H1 (cell line): ENCODE data around the gene NSL1. TPM values are rescaled to one million over a fixed set of nuclear protein-coding genes. Genes with fewer than 3 reads are reported as not detected.

Experiments used
- CTCF ChIA-PET: fragments of 300-600 bp; sonication (Branson Sonifier 250); formaldehyde crosslinking; loops from one replicate; lab custom pipeline; 2021; ENCODE audit not compliant: partially characterized antibody; lab: Charles Lee
- POLR2A ChIA-PET: fragments of 300-600 bp; sonication (Branson Sonifier 250); formaldehyde crosslinking; loops from one replicate; lab custom pipeline; 2021; ENCODE audit warnings: inconsistent platforms; ENCODE audit not compliant: partially characterized antibody; lab: Charles Lee
- DNase-seq, 2 experiments: peaks; one replicate each; pipeline versions ENCODE4 v3.0.0 to v3.0.0-alpha.2; 2010 to 2022; ENCODE audit warnings: low spot score in 2 of 2, low read depth in 1 of 2, mixed read lengths in 1 of 2
- FAIRE-seq: peaks from 2 replicates; lab custom pipeline; 2011; peaks lifted over from hg19 to GRCh38; lab: Jason Lieb, UNC
- H2AFZ ChIP-seq: 2 replicates; pipeline ENCODE4 v1.8.1; 2012; ENCODE audit warnings: low read length, inconsistent platforms
- H2AK5ac ChIP-seq: 2 replicates; pipeline ENCODE4 v1.6.1; 2013; ENCODE audit warnings: low read depth, low read length
- H2BK120ac ChIP-seq: replicated peaks from 2 replicates; pipeline ENCODE3; 2013; ENCODE audit warnings: low read depth, low read length, inconsistent platforms
- H2BK12ac ChIP-seq: 2 replicates; pipeline ENCODE4 v1.6.1; 2013; ENCODE audit warnings: low read depth, low read length
- H2BK15ac ChIP-seq: 2 replicates; pipeline ENCODE4 v1.6.1; 2013; ENCODE audit warnings: low read length
- H2BK20ac ChIP-seq: 2 replicates; pipeline ENCODE4 v1.6.1; 2013; ENCODE audit warnings: low read length
- H2BK5ac ChIP-seq: 2 replicates; pipeline ENCODE4 v1.6.1; 2013; ENCODE audit warnings: low read depth, low read length
- H3K14ac ChIP-seq: 2 replicates; pipeline ENCODE4 v1.6.1; 2013; ENCODE audit warnings: inconsistent platforms; ENCODE audit not compliant: insufficient read length
- H3K18ac ChIP-seq: 2 replicates; pipeline ENCODE4 v1.6.1; 2013; ENCODE audit warnings: low read length; ENCODE audit errors: extremely low read depth
- H3K23ac ChIP-seq: 2 replicates; pipeline ENCODE4 v1.6.1; 2013; ENCODE audit warnings: inconsistent platforms; ENCODE audit not compliant: insufficient read length
- H3K23me2 ChIP-seq: 2 replicates; pipeline ENCODE4 v1.6.1; 2013; ENCODE audit warnings: low read depth, low read length
- H3K27ac ChIP-seq: 2 replicates; pipeline ENCODE4 v1.6.1; 2011; ENCODE audit warnings: low read depth, low read length, inconsistent platforms
- H3K27me3 ChIP-seq, 4 experiments: replicated peaks in 1 of 4; 1 replicate in 1 of 4; 2 replicates in 3 of 4; pipeline versions ENCODE4 v1.6.1 to v1.8.1; 2011 to 2013; ENCODE audit warnings: low read length in 3 of 4, mild to moderate bottlenecking in 3 of 4, inconsistent platforms in 2 of 4, mixed read lengths in 2 of 4, moderate library complexity in 1 of 4; ENCODE audit not compliant: control insufficient read depth in 3 of 4, insufficient read depth in 3 of 4; ENCODE audit errors: extremely low read depth in 1 of 4
- H3K36me3 ChIP-seq, 4 experiments: 2 replicates each; pipeline versions ENCODE4 v1.6.1 to v1.8.1; 2011 to 2013; ENCODE audit warnings: mild to moderate bottlenecking in 4 of 4, low read length in 3 of 4, moderate library complexity in 2 of 4, control low read depth in 1 of 4, inconsistent platforms in 1 of 4; ENCODE audit not compliant: insufficient read depth in 4 of 4, control insufficient read depth in 2 of 4
- H3K4ac ChIP-seq: replicated peaks from 2 replicates; pipeline ENCODE3; 2013; ENCODE audit warnings: low read length, low read depth, mixed read lengths, inconsistent platforms; ENCODE audit not compliant: insufficient read length
- H3K4me1 ChIP-seq, 4 experiments: replicated peaks in 1 of 4; 1 replicate in 1 of 4; 2 replicates in 3 of 4; pipeline versions ENCODE4 v1.6.1 to v1.8.1; 2011 to 2013; ENCODE audit warnings: low read length in 3 of 4, inconsistent platforms in 2 of 4, mixed read lengths in 1 of 4; ENCODE audit not compliant: insufficient read depth in 4 of 4, control insufficient read depth in 3 of 4
- H3K4me2 ChIP-seq, 2 experiments: 2 replicates each; pipeline versions ENCODE4 v1.6.1 to v1.8.1; 2011 to 2013; ENCODE audit warnings: low read depth in 2 of 2, low read length in 2 of 2, control low read depth in 1 of 2, inconsistent platforms in 1 of 2, mild to moderate bottlenecking in 1 of 2; ENCODE audit not compliant: insufficient read depth in 1 of 2
- H3K4me3 ChIP-seq, 4 experiments: fragments of 200-600, 300-600 bp in 1 of 4; sonication (generic), shearing (Covaris generic), sonication (Bioruptor Twin) in 1 of 4; 2 replicates each; pipeline versions ENCODE4 v1.5.1 to v1.8.1; 2011 to 2016; ENCODE audit warnings: low read length in 4 of 4, low read depth in 3 of 4, control low read depth in 2 of 4, inconsistent platforms in 2 of 4, mild to moderate bottlenecking in 2 of 4, mixed read lengths in 1 of 4, moderate library complexity in 1 of 4; ENCODE audit not compliant: insufficient read depth in 2 of 4; ENCODE audit errors: extremely low read depth in 1 of 4
- H3K56ac ChIP-seq: replicated peaks from 2 replicates; pipeline ENCODE3; 2013; ENCODE audit warnings: low read depth, mild to moderate bottlenecking, mixed read lengths, low read length, inconsistent platforms; ENCODE audit not compliant: insufficient read length
- H3K79me1 ChIP-seq: 2 replicates; pipeline ENCODE4 v1.6.1; 2013; ENCODE audit warnings: low read depth, low read length, control low read depth
- H3K79me2 ChIP-seq, 2 experiments: 2 replicates each; pipeline versions ENCODE4 v1.6.1 to v1.8.1; 2012 to 2013; ENCODE audit warnings: low read length in 2 of 2, mild to moderate bottlenecking in 2 of 2, inconsistent platforms in 1 of 2; ENCODE audit not compliant: insufficient read depth in 2 of 2, control insufficient read depth in 1 of 2
- H3K9ac ChIP-seq, 4 experiments: replicated peaks in 1 of 4; 1 replicate in 1 of 4; 2 replicates in 3 of 4; pipeline versions ENCODE4 v1.6.1 to v1.8.1; 2011 to 2013; ENCODE audit warnings: low read depth in 3 of 4, low read length in 3 of 4, control low read depth in 2 of 4, mild to moderate bottlenecking in 2 of 4, moderate library complexity in 2 of 4, inconsistent platforms in 1 of 4; ENCODE audit errors: extremely low read depth in 1 of 4
- H3K9me3 ChIP-seq, 2 experiments: 2 replicates each; pipeline versions ENCODE4 v1.6.1 to v1.8.1; 2012 to 2013; ENCODE audit warnings: mild to moderate bottlenecking in 2 of 2, moderate library complexity in 2 of 2, control low read depth in 1 of 2, inconsistent platforms in 1 of 2, low read depth in 1 of 2, low read length in 1 of 2, mixed read lengths in 1 of 2; ENCODE audit not compliant: insufficient read depth in 2 of 2
- H4K20me1 ChIP-seq, 2 experiments: replicated peaks in 1 of 2; 2 replicates each; pipeline versions ENCODE3 to v1.8.1; 2011 to 2013; ENCODE audit warnings: inconsistent platforms in 2 of 2, low read length in 2 of 2, mild to moderate bottlenecking in 1 of 2; ENCODE audit not compliant: insufficient read depth in 2 of 2, control insufficient read depth in 1 of 2
- H4K5ac ChIP-seq: 2 replicates; pipeline ENCODE4 v1.6.1; 2013; ENCODE audit warnings: low read length, low read depth, mixed read lengths, inconsistent platforms; ENCODE audit not compliant: insufficient read length
- H4K8ac ChIP-seq: 2 replicates; pipeline ENCODE4 v1.8.0; 2013; ENCODE audit warnings: mild to moderate bottlenecking, moderate library complexity, low read length, inconsistent platforms; ENCODE audit not compliant: insufficient read depth; ENCODE audit errors: extremely low read depth
- H4K91ac ChIP-seq: replicated peaks from 2 replicates; pipeline ENCODE3; 2013; ENCODE audit warnings: low read length, mixed read lengths, inconsistent platforms; ENCODE audit not compliant: insufficient read length
- E2F6 ChIP-seq: IDR thresholded peaks from 2 replicates; pipeline ENCODE4 v1.6.1; 2012; ENCODE audit warnings: inconsistent platforms
- KDM4A ChIP-seq: IDR thresholded peaks from one replicate; pipeline ENCODE4 v1.7.1; 2012; ENCODE audit warnings: low read depth, mild to moderate bottlenecking, moderate library complexity, low read length, inconsistent platforms; ENCODE audit not compliant: severe bottlenecking
- WGBS, 2 experiments: shearing (Covaris generic) in 1 of 2; methylation state at CpG; one replicate each; pipeline versions ENCODE4 v1.1.6 to v1.1.7; 2013 to 2015; ENCODE audit warnings: low lambda C conversion rate in 2 of 2, mixed read lengths in 2 of 2, inconsistent platforms in 1 of 2, low coverage in 1 of 2, missing lambda C conversion rate in 1 of 2; ENCODE audit not compliant: insufficient replicate concordance in 2 of 2, insufficient coverage in 1 of 2, insufficient read length in 1 of 2; ENCODE audit errors: extremely low coverage in 1 of 2, missing lambda C conversion rate in 1 of 2; 5-methylcytosine and 5-hydroxymethylcytosine counted together
- polyA plus RNA-seq, 7 experiments: library from polyadenylated mRNA; depleted of rRNA in 3 of 7; stranded (reverse) in 5 of 7; unstranded in 2 of 7; fragments of >200 nt in 5 of 7; fragments of 200-250 nt in 2 of 7; gene quantifications; 1 replicate in 5 of 7; 2 replicates in 1 of 7; 4 replicates in 1 of 7; pipeline versions ENCODE4 v1.2.1 to v1.2.3, GENCODE V29; 2011 to 2013; ENCODE audit warnings: missing spikeins in 2 of 7, mixed read lengths in 2 of 7
- total RNA-seq: library from RNA; stranded (reverse); fragmentation: NEBNext Ultra II Directional; extraction: Animal tissue kit (Norgen Biotek cat#: 25700); gene quantifications from 2 replicates; pipeline ENCODE4 v1.2.1, GENCODE V29; 2021

NSL1 gene
- total and polyA plus RNA-seq, 2 of the 8 experiments (the other 6 are each of a cell fraction or from before 2014, with no cell fraction given) = 25.4 to 51.7 TPM

GRCh38 chr1:212703991-212704564 lies 87.5 kb downstream of the NSL1 start:
- Histone ChIP-seq H2BK15ac (no peak overlapping the region), H3K14ac (no peak overlapping the region), H2AK5ac (peak overlapping the region; percentile 5; the same call in 1 of the 2 replicates), H3K4me3 (no peak overlapping the region), H3K9me3 (no peaks in the 10 kb centered on the region), H3K79me1 (no peaks in the 10 kb centered on the region), H2BK20ac (no peak overlapping the region), H3K36me3 (peaks cover 0 to 5% (median 0%) of the 10 kb centered on the region in 4 experiments; a peak in 1 of 8 replicates), H4K20me1 (peaks cover 2% of the 10 kb centered on the region in 2 experiments), H2BK120ac (no peak overlapping the region), H3K4me1 (peaks cover 2 to 8% (median 4%) of the 10 kb centered on the region in 4 experiments; a peak in 4 of 7 replicates), H2BK12ac (no peak overlapping the region), H3K4ac (no peak overlapping the region), H3K27me3 (peaks cover 22 to 38% (median 30%) of the 10 kb centered on the region in 4 experiments), H3K56ac (no peak overlapping the region), H4K8ac (no peak overlapping the region), H3K9ac (no peak overlapping the region; a peak in 1 of 7 replicates), H3K79me2 (no peaks in the 10 kb centered on the region), H3K23me2 (peaks cover 13% of the 10 kb centered on the region; the same call in 1 of the 2 replicates), H4K5ac (no peak overlapping the region), H2BK5ac (no peak overlapping the region), H3K23ac (no peak overlapping the region), H3K18ac (no peak overlapping the region), H3K27ac (no peak overlapping the region), H3K4me2 (no peak overlapping the region), H4K91ac (no peak overlapping the region), H2AFZ (0 out of 2 replicates have a peak overlapping the region, but pooled peaks have one; percentile 4)
- WGBS, 2 experiments = 80% methylated on average over 9 of the region's 9 CpGs; no CpG with 5 or more reads in 1 of the 2 experiments
- POLR2A ChIA-PET = interaction anchor here (0.7 kb wide), 1 partner anchor 39 kb away, joined by 3 read pairs; no protein-coding TSS in a partner anchor
- TF ChIP-seq E2F6 = peak; percentile 48; the same call in 1 of the 2 replicates
- TF ChIP-seq KDM4A = no peak
- CTCF ChIA-PET = interaction anchor here (0.9 to 4.2 kb wide), 7 partner anchors 14 to 247 kb away, joined by 3 to 16 read pairs (median 5); no protein-coding TSS in a partner anchor
- DNase-seq = no peak
- no peak for FAIRE-seq
